EH (cell line): ENCODE data around the gene ABLIM2.
A peak's percentile ranks its signal among the peaks of the same experiment; 100 is the strongest.

Source experiments
- DNase-seq: peaks from one replicate; pipeline ENCODE4 v3.0.0-alpha.2; 2015; ENCODE audit warnings: low read depth

Gene ABLIM2

DNA sequence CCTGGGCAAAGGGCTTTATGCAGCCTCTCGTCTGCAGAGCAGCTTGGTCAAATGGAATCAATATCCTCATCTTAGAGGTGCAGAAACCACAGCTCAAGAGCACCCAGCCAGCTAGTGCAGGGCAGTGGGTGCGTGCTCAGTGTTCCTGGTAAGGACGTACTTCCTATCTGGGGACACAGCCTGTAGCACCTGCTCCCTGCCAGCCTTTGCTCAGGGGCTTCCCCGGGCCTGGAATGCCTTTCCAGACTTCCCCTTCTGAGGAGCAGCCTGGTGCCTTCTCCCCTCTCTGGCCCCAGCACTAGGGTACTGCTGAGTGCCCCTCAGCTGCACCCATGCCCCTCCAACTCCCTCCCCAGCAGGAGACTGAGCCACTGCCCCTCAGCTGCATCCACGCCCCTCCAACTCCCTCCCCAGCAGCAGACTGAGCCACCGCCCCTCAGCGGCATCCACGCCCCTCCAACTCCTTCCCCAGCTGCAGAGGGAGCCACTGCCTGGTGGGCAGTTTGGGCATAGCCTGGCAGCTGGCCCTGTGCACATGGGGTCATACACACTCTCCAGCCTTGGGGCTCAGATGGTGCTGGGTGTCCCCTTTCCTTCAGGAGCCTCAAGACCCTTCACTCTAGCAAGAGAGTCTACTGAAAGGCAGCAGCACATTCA lies 176.7 kb downstream of the ABLIM2 start:
- DNase-seq, result no peak

GRCh38 chr4:7980036-7980435 lies 178.6 kb downstream of the ABLIM2 start:
- peak; percentile 59 for DNase-seq

DNA sequence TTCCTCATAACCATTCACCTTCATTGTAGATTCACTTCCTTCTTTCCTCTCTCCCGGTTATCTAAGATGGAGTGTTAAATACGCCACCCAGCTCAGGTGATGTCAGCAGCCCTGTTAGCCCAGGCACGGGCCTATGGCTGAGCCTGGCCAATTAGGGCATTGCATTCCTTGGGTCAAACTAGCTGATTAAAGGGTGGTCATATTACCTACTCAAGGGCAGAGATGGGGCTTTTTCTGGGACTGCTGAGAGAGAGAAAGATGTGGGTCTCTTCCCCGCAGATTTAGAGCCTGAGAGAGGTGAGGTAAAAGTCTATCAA lies 179.0 kb downstream of the ABLIM2 start:
- no peak for DNase-seq

- no peak for DNase-seq
Measured at GRCh38 chr4:7978907-7979651, 179.5 kb downstream of the ABLIM2 start.

GRCh38 chr4:7978489-7978888 lies 180.1 kb downstream of the ABLIM2 start:
- no peak for DNase-seq

DNA sequence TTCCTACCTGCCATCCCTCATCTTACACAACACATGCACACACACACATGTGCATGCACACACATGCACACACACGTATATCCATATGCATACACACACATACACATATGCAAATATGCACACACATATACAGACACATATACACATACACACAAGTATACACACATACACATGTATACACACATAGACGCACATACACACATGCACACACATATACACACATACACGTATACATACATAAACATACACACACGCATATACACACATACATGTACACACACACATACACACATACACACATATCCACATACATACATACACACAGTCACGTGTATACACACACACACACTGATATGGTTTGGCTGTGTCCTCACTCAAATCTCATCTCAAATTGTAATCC lies 182.0 kb downstream of the ABLIM2 start:
- DNase-seq, result no peak

- DNase-seq, result no peak
Measured at GRCh38 chr4:7976025-7976424, 182.6 kb downstream of the ABLIM2 start.

GRCh38 chr4:7974425-7974824 lies 184.2 kb downstream of the ABLIM2 start:
- DNase-seq, result no peak

- DNase-seq, result peak; percentile 81
Measured at GRCh38 chr4:7973545-7973981, 185.1 kb downstream of the ABLIM2 start.

DNA sequence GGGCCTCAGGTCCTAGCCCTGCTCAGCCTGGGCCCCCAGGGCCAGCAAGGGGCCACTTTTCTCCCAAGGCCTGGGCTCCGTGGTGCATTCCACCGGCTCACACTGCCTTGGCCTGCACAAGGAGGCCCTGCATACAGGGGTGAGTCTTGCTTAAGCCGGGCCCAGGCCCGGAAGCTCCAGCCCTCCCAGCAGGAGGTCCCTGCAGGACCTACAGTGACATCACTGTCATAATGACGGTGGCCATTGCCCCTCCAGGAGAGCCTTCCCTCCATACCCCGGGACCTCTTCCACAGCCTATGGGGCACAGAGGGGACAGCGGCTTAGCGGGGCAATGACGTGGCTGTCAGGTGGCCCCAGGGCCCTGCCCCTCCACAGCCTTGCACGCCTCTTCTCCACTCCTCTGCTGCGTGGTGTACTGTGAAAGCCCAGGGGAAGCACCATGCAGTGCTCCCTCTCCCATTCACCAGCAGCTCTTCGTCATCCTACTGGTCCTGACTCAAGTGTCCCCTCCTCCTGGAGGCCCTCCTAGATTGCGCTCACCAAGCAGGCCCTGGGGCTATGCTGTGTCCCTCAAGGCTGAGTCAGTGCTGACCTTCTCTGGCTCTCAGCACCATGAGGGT lies 186.6 kb downstream of the ABLIM2 start:
- peak; percentile 46 for DNase-seq

GRCh38 chr4:7971159-7971631 lies 187.4 kb downstream of the ABLIM2 start:
- DNase-seq, result no peak

- no peak for DNase-seq
Measured at GRCh38 chr4:7970361-7970946, 188.2 kb downstream of the ABLIM2 start.

DNA sequence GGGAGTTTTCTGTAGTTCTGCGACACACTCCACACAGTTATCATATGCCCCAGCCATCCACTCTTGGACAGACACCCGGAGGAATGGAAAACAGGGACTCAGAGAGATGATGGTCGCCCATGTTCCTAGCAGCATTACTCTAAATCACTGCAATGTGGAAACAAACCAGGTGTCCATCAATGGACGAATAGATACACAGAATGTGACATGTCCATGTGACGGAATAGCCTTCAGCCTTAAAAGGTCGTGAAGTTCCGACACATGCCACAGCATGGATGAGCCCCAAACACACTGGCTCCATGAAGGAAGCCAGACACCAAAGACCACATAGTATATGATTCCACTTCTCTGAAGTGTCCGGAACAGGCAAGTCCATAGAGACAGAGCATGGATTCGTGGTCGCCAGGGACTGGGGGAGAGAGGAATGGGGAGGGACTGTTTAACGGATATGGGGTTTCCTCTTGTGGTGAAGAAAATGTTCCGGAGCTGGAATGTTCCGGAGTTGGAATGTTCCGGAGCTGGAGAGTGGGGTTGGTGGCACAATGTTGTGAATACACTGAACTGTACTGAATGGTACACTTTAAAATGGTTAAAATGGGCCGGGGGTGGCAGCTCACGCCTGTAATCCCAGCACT lies 190.2 kb downstream of the ABLIM2 start:
- DNase-seq, result no peak

DNA sequence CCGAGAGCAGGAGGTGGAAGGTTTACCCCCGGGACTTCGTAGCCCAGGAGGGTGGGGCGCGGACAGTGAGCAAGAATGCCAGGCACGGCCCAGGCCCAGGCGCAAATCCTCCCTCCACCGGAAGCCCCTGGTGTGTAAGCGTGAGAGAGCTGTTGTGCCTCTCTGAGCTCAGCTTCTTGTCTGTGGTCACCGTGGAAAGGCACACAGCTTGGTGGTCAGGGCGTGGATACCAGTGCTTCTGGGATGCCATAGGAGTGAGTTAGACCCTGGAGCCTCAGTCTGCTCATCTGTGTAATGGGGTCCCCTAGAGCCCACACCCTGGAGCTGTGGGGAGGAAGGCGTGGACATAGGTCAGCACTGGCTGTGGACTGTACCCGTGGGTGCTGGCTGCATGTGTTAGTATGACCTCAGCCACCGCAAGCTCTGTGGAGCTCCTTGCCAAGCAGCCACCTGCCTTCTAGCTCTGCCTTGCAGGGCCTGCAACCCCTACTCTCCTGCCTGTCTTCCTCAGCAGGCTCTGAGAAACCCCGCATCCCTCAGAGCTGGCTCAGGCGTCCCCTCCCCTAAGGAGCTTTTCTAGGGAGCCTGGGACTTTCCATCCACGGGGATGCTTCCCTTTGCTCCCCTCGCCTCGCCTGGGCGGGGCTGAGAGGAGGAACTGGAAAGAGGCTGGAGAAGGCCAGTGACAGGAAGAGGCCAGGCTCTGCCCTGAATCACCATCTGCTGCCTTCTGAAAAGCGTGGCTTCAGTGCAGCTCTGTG lies 190.9 kb downstream of the ABLIM2 start:
- DNase-seq, result peak; percentile 48

DNA sequence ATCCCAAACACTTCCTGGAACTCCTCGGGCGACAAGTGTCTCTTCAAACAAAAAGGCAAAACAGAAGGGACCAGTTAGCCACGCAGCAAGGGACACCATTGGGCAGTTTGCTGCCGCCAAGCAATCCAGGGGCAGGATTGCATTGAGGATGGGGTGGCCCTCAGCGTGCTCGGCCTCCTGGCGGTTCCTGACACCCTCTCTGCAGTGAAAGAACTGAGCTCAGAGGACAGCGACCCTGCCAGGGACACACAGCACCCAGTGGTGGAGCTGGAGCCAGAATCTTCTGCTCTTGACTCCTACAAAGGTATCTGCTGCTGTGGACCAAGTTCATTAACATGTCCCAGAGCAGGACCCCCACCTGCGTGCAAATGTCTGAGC lies 191.6 kb downstream of the ABLIM2 start:
- DNase-seq, result no peak

- no peak for DNase-seq
Measured at GRCh38 chr4:7966281-7967062, 192.1 kb downstream of the ABLIM2 start.

- peak; percentile 35 for DNase-seq
Measured at GRCh38 chr4:7964890-7965662, 193.5 kb downstream of the ABLIM2 start.

DNA sequence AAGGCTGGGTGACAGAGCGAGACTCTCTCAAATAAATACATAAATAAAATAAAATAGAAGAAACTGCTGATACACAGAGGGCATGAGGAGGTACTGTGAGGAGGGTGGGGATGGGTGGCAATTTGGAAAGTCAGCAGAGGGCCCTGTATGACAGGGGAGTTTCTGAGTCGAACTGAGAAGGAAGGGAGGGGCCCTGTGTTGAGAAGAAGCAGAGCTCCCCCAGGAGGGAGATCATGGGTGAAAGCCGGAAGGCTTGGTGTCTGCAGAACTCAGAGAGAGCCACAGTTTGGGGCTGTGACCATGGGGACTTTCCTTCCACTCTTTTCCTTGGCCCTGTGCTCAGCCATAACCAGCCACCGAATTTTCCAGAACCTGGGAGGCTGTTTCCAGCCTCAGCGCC lies 194.2 kb downstream of the ABLIM2 start:
- no peak for DNase-seq

GRCh38 chr4:7963691-7964090 lies 194.9 kb downstream of the ABLIM2 start:
- no peak for DNase-seq
